IPS-NIHi7 (cell line): ENCODE measurements around the gene VOPP1.
"Not testable (repeated sequence)": the region's sequence is repeated elsewhere in the genome, so short reads cannot be mapped to it uniquely, and the experiment has no call there.

Experiments used
- DNase-seq: peaks from one replicate; pipeline ENCODE4 v3.0.0; 2012; ENCODE audit warnings: mixed read lengths; ENCODE audit errors: extremely low spot score

The VOPP1 gene

DNA sequence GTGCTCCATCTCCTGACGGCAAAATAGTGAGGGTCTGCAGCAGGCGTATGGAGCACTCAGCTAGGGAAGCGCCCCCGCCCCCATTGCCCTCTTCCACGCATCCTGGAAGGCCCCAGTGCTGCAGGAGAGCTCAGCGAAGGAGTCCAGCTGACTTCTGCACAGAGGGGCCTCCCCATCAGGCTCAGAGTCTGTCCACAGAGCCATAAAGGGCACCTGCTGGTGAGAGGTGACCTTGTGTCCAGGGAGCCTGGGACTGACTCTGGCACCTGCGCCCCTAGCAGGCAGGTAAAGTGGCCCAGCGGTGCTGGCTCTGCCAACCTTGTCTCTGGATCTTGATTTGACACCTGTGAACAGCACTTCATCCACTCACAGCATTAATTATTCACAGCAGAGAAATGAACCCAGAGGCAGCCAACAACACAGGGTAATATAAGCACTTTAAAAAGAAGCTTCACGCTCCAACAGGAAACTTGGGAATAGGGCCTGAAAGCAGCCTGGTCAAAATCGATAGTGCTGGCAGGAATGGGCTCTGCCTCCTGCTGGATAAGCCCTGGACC, 59.6 kb downstream of the VOPP1 start:
- no peak for DNase-seq

DNA sequence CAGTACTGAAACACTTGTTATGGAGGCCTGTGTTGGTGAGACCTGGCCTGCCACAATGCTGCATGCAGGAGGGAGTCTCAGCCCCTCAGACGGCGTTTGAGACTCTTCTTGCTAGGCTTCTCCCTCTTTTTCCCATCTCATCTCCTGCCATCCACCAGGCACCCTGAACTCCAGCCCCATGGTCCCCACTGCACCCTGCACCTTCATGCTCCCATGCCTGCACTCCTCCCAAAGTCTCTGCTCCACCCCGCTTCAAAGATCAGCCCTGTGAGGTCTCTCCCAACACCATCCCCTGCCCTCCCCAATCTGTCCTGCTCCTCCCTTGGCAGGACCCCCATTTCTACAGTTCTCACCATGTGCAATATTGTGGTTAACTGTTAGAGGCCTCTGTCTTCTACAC, 61.7 kb downstream of the VOPP1 start:
- no peak for DNase-seq

DNA sequence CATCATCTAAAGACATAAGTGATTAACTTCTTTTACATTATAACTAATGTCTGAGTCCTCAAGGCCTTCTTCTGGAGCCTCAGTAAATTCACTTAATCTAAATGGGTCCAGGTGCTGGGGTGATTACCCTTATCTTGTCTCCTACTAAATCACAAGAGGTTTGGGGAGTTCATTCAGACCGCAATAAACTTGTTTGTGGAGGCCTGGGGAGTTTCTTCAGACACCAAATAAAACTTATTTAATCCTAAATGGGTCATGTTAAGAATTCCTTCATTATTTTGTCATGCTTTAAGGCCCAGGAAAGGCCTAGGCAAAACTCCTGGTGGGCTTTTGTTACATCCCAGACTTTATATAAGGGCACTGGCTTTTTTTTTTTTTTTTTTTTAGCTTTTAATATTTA, 62.1 kb downstream of the VOPP1 start:
- DNase-seq = not testable (repeated sequence)

DNA sequence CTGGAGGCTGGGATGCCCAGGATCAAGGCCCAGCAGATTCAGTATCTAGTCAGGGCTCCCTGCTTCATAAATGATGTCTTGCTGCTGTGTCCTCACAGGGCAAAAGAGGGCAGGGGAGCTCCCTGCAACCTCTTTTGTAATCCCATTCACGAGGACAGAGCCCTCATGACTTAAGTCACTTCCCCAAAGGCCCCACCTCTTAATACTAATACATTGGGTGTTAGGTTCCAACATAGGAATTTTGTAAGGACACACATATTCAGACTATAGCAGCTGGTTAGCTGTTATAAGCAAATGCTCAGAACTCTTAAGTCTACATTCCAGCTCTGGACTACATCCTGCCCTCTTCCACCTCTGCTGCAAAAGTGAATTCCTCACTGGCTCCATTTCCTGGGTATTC, 63.0 kb downstream of the VOPP1 start:
- no peak for DNase-seq

DNA sequence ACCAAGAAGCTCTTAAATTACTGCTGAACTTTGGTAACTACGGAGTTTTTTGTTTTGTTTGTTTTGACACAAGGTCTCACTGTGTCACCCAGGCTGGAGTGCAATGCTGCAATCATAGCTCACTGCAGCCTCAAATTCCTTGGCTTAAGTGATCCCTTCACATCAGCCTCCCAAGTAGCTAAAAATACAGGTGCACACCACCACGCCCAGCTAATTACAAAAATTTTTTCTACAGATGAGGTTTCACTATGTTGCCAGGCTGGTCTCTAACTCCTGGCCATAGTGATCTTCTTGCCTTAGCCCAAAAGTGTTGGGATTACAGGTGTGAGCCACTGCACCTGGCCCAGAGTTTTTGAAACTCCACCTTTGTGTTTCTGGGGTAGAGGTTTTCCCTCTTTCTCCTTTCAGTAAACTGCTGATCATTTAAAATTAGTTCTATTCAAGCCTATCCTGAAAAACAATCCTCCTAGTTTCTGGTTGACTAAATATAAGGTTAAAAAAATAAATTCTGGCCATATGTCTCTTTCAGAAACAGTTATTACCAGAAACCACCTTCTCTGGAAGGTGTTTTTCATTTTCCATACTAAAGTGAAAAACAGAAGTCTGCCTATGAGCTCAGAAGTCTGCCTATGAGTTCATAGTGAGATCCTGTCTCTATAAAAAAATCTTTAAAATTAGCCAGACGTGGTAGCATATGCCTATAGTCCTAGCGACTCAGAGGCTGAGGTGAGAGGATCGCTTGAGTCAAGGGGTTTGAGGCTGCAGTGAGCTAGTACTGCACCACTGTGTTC, 63.9 kb downstream of the VOPP1 start:
- DNase-seq = no peak

DNA sequence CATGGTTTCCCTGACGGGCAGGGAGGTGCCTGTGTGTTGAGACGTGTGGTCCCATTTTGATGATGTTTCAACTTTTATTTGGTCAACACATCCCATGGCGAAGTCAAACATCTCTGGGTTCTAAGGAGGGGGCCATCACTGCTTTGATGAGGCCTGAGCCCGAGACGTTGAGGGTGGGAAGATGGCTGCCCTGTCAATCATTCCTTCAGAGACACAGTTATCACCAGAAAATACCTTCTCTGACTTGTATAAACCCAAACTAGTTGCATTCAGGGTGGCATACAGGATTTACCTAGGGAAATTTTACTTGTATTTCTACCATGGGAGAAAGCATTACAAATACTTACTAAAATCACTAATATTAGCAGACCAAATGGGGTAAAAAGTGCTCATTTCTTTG, 64.6 kb downstream of the VOPP1 start:
- no peak for DNase-seq

DNA sequence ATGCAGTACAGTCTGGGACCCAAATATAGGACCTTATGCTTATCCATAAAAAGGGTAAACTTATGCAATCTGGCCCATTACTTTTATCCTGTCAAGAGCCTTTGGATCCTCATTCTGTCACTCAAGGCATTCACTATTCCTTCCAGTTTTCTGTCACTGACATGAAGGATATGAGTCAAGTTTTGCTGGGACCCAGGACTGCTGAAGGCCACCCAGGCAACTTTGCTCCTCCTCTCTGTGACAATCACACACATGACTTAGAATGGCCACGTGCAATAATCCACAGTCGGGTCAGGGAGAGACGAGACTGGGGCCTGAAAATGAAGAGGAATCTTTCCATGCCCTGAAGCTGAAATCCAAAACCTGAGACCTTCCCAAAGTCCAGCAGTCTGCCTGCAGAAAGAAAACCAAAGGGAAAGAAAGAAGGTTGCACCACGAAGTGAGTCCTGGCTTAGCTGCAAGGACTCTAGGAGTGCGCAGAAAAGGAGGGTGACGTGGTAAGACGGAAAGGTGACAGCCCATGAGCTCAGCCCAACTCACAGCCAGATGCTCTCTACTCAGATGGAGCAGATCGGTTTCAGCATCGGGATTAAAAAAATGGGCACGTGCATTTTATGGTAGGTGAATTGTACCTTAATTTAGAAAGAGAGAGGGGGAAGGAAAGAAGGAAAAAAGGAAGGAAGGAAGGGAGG, 67.2 kb downstream of the VOPP1 start:
- DNase-seq = no peak

DNA sequence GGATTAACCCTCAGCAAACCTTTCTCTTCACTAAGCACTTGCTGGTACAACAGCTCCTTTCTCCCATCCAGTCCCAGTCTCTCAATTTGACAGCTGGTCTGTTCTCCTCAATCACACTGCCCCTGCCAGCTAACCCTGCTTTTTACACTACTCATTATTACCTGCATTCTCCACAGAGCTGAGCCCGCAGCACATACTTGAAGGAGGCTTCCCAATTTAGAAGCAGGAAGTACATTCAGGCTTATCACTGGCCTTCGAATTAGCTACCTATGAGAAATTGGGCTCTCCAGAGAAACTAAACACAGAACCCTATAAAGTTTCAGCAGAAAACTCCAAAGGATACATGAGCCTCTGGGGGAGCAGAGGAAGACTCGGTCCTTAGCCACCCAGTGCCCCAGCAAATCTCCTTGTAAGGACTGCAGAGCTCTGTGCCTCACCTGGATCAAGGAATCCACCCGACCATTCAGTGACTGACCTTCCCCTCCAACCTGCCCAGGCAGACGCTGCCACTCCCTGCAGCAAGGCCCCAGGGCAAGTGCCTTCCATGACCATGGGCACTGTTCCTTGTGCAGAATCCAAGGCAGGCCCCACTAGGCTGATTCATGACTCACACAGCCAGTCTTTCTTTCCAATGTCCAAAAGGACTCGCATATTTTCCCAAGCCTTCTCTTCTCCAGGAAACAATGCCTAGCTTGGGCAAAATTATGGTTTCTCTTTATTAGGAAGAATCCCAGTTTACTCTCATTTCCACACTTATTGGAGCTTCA, 68.0 kb downstream of the VOPP1 start:
- DNase-seq = no peak

DNA sequence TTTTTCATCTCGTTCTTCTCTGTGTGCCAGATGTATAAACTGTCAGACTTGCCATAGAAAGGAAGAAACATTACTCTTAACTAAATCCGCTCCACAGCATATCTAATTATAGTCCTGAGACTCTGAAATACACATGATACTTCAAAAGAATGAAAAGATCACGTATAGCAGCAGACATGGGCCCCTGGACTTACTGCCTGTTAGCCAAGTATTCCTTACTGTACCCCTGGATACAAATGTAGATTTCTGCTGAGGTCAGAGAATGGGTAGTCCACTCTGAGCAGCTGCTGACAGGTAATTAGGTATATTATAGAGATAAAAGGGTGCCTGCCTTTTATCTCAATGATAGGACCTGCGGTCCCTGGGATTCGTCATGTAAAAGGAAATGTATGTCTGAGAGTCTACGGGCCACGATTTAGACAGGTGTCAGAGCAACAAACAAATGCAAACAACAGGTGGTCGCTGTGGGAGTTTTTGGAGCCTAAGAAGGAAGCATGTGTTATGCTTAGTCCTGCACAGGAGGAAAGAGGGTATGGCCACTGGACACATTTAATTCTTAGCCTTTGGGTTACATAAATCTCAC, 69.4 kb downstream of the VOPP1 start:
- DNase-seq = no peak

DNA sequence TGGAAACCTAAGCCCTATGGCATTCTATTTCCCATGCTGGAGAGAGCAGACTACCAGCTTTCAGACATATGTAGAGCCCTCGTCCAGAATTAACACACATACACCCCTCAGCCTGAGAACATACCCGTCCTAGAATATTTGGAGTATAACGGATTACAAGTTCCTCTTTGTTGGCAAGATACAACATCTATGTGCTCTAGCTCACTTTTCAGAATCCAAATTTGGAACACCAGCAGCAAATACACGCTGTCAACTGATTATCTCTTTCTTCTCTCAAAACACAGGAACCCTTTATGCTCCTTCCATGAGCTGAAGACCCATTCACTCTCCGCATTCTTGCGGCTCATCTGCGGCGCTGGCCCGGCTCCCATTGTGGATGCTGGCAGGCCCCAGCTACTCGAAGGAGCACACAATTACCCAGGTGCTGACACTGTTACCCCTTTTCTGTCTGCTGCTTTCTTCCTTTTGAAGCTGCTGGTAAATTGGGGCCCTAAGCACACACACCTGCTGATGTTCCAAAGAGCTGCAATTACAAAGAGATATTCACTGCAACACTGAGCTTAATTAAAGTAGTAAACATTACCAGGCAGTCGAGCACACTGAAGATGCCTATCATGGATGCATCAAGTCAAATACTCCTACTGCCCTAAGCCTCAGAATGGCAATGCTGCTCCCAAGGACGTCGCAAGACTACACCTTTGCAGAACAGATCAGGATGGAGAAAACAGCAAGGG, 70.0 kb downstream of the VOPP1 start:
- no peak for DNase-seq

DNA sequence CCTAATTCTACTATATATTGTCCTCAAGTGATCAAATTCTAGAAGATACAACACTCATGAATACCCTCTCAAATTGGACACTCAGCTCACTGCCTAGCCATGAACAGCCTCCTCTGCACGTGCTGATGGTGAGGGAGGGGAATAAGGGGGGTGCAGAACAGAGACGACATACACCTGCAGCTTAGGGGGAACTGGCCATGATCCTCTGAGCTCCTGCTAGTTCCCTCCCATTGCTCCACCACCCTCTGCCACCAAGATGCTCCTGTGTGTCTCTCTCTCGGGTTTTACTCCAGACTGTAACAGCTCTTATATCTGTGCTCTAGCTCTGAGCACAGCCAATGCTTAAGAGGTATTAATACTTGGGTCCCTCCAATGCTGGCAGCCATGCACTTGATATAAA, 70.7 kb downstream of the VOPP1 start:
- DNase-seq = no peak

DNA sequence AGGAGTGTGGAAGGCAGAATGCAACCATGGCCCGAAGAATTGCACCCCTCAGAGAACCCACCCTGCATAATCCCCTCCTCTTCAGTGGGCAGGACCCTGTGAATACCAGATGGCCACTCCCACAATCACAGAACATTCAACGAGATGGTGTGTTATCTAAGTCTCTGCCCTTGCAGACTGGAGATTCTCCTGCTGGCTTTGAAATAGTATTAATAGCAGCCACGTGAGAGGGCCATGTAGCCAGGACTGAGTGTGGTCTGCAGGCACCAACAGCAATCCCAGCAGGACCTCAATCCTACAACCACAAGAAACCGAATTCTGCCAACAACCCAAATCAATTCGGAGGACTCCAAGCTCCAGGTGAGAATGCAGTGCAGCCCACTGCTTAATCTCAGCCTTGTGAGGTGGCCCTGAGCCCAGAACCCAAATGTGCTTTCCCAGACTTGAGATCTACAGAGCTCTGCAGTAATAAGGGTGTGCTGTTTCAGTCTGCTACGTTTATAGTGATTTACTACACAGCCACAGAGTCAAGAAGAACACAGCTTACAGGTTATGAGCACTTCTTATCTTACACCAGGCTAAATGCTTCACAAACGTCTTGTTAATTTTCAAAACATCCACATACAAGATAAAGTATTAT, 72.1 kb downstream of the VOPP1 start:
- DNase-seq = no peak

DNA sequence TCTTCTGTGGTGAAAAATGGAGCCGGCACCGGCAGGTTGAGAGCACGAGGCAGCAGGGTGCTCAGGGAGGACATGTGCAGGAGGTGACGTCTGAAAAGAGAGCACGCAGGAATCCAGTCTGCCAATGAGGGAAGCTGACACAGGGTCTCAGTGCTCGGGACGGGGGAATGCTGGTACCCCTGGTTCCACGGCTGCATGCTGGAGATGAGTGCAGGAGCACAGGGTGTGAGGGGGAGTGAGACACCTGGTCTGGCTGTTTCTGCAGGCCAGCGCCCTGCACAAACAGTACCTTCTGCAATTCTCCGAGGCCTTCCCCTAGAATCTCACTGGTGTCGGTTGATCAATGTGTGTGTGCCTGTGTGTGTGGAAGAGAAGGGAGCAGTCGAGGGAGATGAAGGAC, 72.7 kb downstream of the VOPP1 start:
- no peak for DNase-seq

DNA sequence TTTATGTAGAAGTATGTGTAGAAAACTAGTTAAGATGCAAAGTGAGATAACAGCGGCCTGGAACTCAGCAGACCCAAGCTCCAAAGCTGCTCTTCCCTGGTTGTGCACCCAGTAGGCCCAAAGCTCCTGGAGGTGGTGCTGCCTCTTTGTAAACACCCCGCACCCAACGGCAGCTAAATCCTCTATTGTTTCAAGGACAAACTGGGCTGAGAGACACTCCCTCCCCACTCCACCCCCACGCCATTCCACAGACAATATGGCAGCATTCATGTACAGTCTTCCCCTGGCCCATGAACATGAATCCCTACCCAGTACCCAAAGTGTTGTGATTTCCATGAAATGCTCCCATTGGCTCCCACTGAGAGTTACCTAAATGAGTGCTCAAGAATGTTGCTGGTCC, 73.5 kb downstream of the VOPP1 start:
- no peak for DNase-seq

DNA sequence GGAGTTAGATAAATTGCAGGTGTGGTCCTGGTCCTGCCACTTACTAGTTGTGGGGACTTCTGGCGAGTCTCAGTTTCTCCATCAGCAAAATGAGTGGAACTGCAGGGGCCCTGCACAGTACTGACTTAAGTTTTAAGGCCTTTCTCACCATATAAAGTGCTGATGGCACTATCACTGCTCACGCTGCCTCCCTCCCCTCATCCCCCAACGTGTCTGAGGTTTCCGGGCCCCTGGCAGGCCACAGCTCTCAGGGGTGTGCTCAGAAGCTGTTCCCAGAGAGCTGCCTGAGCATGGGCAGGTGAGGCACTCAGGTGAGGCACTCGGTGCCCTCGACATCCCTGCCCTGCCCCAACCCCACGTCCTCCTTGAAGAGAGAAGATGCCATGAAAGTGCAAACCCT, 74.2 kb downstream of the VOPP1 start:
- no peak for DNase-seq

DNA sequence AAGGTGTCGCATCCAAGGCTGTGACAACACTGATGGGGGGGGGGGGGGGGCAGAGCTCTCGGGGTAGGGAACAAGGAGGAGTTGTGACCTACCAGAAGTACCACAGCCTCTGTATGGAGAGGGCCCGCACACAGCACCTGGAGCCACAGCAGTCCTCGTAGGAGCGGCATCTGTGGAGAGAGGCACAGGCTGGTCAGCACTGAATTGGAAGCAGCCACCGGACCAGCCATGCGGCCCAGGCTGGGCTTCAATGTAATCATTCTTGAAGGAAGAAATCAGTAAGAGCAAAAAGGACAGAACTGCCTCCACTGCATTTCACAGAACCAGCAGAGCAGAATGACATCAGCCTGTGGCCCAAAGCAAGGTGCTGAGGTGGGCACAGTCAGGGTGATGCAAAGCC, 74.8 kb downstream of the VOPP1 start:
- no peak for DNase-seq

DNA sequence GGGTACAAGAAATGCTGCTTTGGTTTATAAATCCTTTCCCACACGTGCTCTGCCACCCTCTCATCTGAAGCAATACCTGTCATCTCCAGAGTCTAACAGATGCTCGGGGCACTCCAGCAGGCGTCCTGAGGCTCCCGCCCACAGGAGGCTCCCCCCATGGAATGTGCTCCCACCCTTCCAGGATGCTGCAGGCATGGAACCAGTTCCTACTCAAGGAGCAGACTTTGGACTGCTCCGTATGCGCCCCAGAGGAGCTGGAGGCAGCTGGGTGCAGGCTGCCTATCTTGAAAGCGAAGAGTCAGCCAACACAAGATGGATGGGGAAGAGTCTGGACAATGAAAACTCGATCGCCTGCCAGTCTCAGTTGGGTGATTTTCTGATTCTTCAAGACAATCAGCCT, 75.4 kb downstream of the VOPP1 start:
- DNase-seq = no peak

DNA sequence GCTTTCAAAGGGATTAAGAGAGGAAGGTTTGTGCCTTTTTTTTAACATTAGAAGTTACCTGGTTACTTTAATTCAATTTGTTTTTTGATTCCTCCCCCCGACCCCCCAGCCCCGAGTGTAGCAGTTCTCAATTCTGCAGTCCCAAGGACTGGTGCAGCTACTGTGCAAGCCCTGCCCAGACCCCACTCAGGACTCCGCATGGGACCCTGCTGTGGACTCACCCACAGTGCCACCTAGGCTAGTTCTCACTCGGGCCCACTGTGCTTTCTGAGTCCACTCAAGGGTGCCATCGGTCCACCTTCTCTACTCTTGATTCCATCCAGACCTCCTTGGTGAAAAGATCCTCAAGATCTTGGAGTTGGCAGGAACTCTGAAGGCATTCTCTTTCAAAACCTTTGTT, 77.4 kb downstream of the VOPP1 start:
- no peak for DNase-seq

DNA sequence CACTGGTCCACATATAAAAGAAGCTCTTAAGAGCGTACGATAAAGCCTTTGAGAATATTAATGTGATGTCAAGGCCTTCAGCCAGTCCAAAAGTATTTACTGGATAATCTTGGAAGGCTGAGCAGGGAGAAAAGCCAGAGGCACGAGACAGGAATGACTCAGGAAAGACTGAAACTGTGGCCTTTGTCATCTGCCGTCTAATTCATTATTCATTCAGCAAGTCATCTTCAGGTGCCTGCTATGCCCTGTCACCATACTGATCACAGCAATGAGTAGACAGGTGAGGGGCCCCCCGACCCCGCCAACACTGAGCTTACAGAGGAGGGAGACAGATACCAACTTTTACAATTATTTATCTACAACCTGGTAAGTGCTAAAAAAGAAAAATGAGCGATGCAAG, 78.9 kb downstream of the VOPP1 start:
- no peak for DNase-seq

DNA sequence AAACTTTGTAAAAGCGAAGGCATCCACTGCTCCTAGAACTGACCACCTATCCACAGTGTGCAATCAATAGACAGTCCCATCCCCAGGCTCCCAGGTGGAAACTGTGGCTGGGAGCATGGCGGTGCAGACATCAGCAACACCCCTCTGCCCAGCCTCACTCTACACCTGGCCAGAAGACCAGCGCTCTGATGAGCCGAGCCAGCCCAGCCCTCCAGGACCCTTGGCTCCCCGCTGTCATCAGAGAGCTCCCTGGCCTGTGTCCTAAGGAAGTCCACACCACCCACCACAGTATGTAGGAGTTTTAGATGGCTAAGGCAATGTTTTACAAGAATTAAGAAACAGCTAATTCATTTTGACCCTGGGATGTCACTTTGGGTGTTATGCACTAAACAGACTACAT, 81.0 kb downstream of the VOPP1 start:
- DNase-seq = no peak

DNA sequence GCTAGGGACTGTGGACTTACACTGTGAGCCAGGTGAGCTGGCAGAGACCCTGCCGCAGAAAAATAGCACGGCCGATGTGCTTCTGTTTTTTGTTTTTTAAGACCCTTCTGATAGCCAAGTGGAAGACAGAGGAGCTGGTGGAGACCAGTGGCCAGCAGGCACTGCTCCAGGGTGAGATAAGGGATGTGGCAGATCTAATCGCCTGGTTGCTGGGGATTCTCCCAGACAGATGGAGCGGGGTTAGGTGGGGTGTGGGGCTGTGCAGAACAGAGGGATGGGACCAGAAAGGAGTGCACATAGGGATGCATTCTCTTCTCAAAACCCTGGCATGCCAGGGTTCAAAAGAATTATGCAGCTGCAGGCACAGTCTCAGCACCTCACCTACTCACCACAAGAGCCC, 82.2 kb downstream of the VOPP1 start:
- no peak for DNase-seq
